Ovary (tissue), 3 donors: Measurements from ENCODE around the gene CRYGD.

Experiments used
- POLR2A ChIP-seq: fragments of 450-650 bp; IDR thresholded peaks from one replicate; pipeline ENCODE4 v1.6.1; 2017; ENCODE audit warnings: antibody characterized with exemption, mild to moderate bottlenecking, moderate library complexity
- TF ChIP-seq, protein P1 (sequence below), 3 donors: fragments of 450-650 bp in 2 of 3; fragments of 200-600 bp in 1 of 3; IDR thresholded peaks; one replicate each; pipeline versions ENCODE4 v1.5.1 to v1.8.0; 2016 to 2022; ENCODE audit warnings: antibody characterized with exemption in 3 of 3, mild to moderate bottlenecking in 1 of 3
- donor health status: DM: no; HTN: no; CAD: no.

DNA sequence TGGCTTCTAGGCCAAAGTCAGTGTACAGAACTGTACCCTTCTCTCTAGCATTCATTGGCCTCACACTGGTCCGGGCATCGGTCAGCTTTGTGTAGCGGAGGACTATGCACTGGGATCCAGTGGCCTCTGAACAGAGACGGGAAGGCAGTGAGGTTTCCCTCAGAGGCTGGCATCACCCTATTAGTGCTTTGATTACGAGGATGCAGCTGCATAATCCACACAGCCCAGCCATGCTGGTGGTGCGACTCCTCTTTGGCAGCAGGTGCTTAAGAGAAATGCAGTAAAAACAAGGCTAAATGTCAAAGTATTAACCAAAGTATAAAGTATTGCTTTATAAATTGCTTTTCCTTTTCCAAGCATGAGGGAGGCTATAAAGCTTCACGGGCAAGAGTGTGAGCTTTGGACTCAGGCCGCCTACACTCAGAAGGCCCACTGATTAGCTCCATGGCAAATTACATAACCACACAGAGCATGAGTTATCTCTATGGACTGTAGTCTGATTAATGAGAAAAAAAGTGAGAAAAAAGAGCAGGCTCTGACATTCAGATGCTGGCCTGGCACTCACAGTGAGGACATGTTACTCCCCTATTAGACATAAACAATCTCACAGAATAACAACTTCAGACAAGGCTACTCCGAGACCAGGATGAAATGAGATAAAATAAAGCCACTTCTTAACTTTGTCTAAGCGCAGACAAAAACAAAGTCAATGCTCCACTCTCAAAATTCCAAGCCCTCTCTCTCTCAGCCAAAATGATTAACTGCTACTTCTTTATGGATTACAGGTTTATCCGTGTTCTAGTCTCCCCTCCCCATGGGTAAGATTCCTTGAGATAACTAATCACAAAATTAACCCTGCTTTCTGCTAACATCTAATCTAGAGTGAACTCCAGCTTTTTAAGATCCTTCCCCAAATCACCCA, 11.7 kb upstream of the CRYGD start:
- TF ChIP-seq, protein P1, sequence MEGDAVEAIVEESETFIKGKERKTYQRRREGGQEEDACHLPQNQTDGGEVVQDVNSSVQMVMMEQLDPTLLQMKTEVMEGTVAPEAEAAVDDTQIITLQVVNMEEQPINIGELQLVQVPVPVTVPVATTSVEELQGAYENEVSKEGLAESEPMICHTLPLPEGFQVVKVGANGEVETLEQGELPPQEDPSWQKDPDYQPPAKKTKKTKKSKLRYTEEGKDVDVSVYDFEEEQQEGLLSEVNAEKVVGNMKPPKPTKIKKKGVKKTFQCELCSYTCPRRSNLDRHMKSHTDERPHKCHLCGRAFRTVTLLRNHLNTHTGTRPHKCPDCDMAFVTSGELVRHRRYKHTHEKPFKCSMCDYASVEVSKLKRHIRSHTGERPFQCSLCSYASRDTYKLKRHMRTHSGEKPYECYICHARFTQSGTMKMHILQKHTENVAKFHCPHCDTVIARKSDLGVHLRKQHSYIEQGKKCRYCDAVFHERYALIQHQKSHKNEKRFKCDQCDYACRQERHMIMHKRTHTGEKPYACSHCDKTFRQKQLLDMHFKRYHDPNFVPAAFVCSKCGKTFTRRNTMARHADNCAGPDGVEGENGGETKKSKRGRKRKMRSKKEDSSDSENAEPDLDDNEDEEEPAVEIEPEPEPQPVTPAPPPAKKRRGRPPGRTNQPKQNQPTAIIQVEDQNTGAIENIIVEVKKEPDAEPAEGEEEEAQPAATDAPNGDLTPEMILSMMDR (IDR thresholded peaks at IDR 0.05), result no peak
- TF ChIP-seq POLR2A, result no peak
